IMR-90 (cell line): ENCODE data around the gene CD1D. TPM values are rescaled to one million over a fixed set of nuclear protein-coding genes. Genes with fewer than 3 reads are reported as not detected.

Source experiments
- ATAC-seq: fragments of 200-7000 bp; cut with Tn5 transposase; 2 replicates; pipeline ENCODE4 v1.9.1; 2020; ENCODE audit warnings: low read depth, mild to moderate bottlenecking, moderate library complexity
- BruUV-seq: library from RNA; stranded (reverse); fragments of 400-500 nt; replicated peaks from 2 replicates; lab custom pipeline; 2021; lab: Mats Ljungman, UMichigan
- CTCF ChIA-PET: fragments of 300-600 bp; formaldehyde crosslinking; extraction: SDS; loops from one replicate; lab custom pipeline; 2021; ENCODE audit warnings: antibody characterized with exemption; lab: Yijun Ruan, JAX
- POLR2A ChIA-PET: fragments of 300-600 bp; sonication (Branson Sonifier 250); formaldehyde crosslinking; loops from one replicate; lab custom pipeline; 2022; ENCODE audit warnings: antibody characterized with exemption; ENCODE audit not compliant: unreplicated experiment; lab: Charles Lee
- DNase-seq: peaks from one replicate; pipeline ENCODE4 v3.0.0; 2013
- H2AFZ ChIP-seq: replicated peaks from 2 replicates; pipeline ENCODE3; 2013; ENCODE audit warnings: low read length, mild to moderate bottlenecking; ENCODE audit not compliant: poor library complexity
- H2AK5ac ChIP-seq: 2 replicates; pipeline ENCODE4 v1.6.1; 2013; ENCODE audit warnings: low read depth, low read length, inconsistent platforms
- H2AK9ac ChIP-seq: replicated peaks from 2 replicates; pipeline ENCODE3; 2013; ENCODE audit warnings: mild to moderate bottlenecking, low read depth, low read length, moderate library complexity; ENCODE audit not compliant: poor library complexity
- H2BK120ac ChIP-seq: 2 replicates; pipeline ENCODE4 v1.6.1; 2013; ENCODE audit warnings: low read depth, low read length, inconsistent platforms
- H2BK15ac ChIP-seq: 3 replicates; pipeline ENCODE4 v1.6.1; 2013; ENCODE audit warnings: low read depth, low read length, inconsistent platforms
- H2BK20ac ChIP-seq: 2 replicates; pipeline ENCODE4 v1.6.1; 2013; ENCODE audit warnings: low read depth, mild to moderate bottlenecking, inconsistent platforms, low read length, moderate library complexity
- H2BK5ac ChIP-seq: 2 replicates; pipeline ENCODE4 v1.6.1; 2013; ENCODE audit warnings: mild to moderate bottlenecking, low read depth, low read length, inconsistent platforms; ENCODE audit not compliant: poor library complexity, severe bottlenecking
- H3K14ac ChIP-seq: replicated peaks from 2 replicates; pipeline ENCODE4 v1.6.1; 2013; ENCODE audit warnings: low read depth, low read length, inconsistent platforms
- H3K18ac ChIP-seq: 2 replicates; pipeline ENCODE4 v1.6.1; 2013; ENCODE audit warnings: low read depth, low read length, control low read depth
- H3K23ac ChIP-seq: 2 replicates; pipeline ENCODE4 v1.6.1; 2013; ENCODE audit warnings: low read depth, low read length, inconsistent platforms
- H3K27ac ChIP-seq: 2 replicates; pipeline ENCODE4 v1.5.1; 2013; ENCODE audit warnings: mild to moderate bottlenecking, control low read depth, low read length; ENCODE audit not compliant: insufficient read depth
- H3K27me3 ChIP-seq: 2 replicates; pipeline ENCODE4 v1.6.1; 2013; ENCODE audit warnings: low read length; ENCODE audit not compliant: control insufficient read depth, insufficient read depth
- H3K36me3 ChIP-seq: 2 replicates; pipeline ENCODE4 v1.6.1; 2013; ENCODE audit warnings: low read length, mixed read lengths; ENCODE audit not compliant: control insufficient read depth, insufficient read depth
- H3K4ac ChIP-seq: 2 replicates; pipeline ENCODE4 v1.6.1; 2013; ENCODE audit warnings: low read depth, low read length, inconsistent platforms
- H3K4me1 ChIP-seq: 2 replicates; pipeline ENCODE4 v1.6.1; 2013; ENCODE audit warnings: low read length, mixed read lengths; ENCODE audit not compliant: control insufficient read depth, insufficient read depth
- H3K4me2 ChIP-seq: 2 replicates; pipeline ENCODE4 v1.6.1; 2013; ENCODE audit warnings: low read depth, mild to moderate bottlenecking, control low read depth, low read length, moderate library complexity
- H3K4me3 ChIP-seq: 2 replicates; pipeline ENCODE4 v1.5.1; 2013; ENCODE audit warnings: low read depth, mild to moderate bottlenecking, control low read depth, low read length, moderate library complexity; ENCODE audit not compliant: insufficient read depth
- H3K56ac ChIP-seq: 2 replicates; pipeline ENCODE4 v1.6.1; 2013; ENCODE audit warnings: low read length, inconsistent platforms; ENCODE audit not compliant: insufficient read depth; ENCODE audit errors: extremely low read depth
- H3K79me1 ChIP-seq, 2 experiments: 2 replicates each; pipeline ENCODE4 v1.6.1; 2013; ENCODE audit warnings: low read length in 2 of 2, inconsistent platforms in 1 of 2, low read depth in 1 of 2
- H3K9ac ChIP-seq: 2 replicates; pipeline ENCODE4 v1.6.1; 2013; ENCODE audit warnings: low read depth, low read length, control low read depth
- H3K9me1 ChIP-seq: 2 replicates; pipeline ENCODE4 v1.6.1; 2013; ENCODE audit warnings: low read length, inconsistent platforms; ENCODE audit not compliant: insufficient read depth
- H3K9me3 ChIP-seq: 2 replicates; pipeline ENCODE4 v1.6.1; 2013; ENCODE audit warnings: low read length; ENCODE audit not compliant: control insufficient read depth, insufficient read depth
- H4K20me1 ChIP-seq: 2 replicates; pipeline ENCODE4 v1.6.1; 2013; ENCODE audit warnings: low read length, inconsistent platforms; ENCODE audit not compliant: insufficient read depth
- H4K5ac ChIP-seq: 2 replicates; pipeline ENCODE4 v1.6.1; 2013; ENCODE audit warnings: mild to moderate bottlenecking, low read depth, low read length, control low read depth
- H4K8ac ChIP-seq, 2 experiments: 2 replicates each; pipeline ENCODE4 v1.6.1; 2013; ENCODE audit warnings: low read depth in 2 of 2, low read length in 2 of 2, control low read depth in 1 of 2, inconsistent platforms in 1 of 2
- H4K91ac ChIP-seq: 2 replicates; pipeline ENCODE4 v1.6.1; 2013; ENCODE audit warnings: low read depth, low read length, inconsistent platforms; ENCODE audit not compliant: insufficient read depth
- BHLHE40 ChIP-seq: fragments of 150-350 bp; IDR thresholded peaks from 2 replicates; pipeline ENCODE4 v1.6.1; 2016; ENCODE audit warnings: mild to moderate bottlenecking, low read depth, low read length
- CEBPB ChIP-seq: IDR thresholded peaks from 2 replicates; pipeline ENCODE4 v1.6.1; 2012; ENCODE audit warnings: low read depth, low read length, improper control_type of control experiment
- CHD1 ChIP-seq: IDR thresholded peaks from 2 replicates; pipeline ENCODE4 v1.6.1; 2012; ENCODE audit warnings: low read depth, low read length, improper control_type of control experiment
- CTCF ChIP-seq: conservative IDR thresholded peaks from 2 replicates; pipeline ENCODE4 v1.5.1; 2012; ENCODE audit warnings: mild to moderate bottlenecking, low read depth, low read length, improper control_type of control experiment
- FOS ChIP-seq: fragments of 150-350 bp; IDR thresholded peaks from 2 replicates; pipeline ENCODE4 v1.6.1; 2016; ENCODE audit warnings: low read depth, low read length
- MAFK ChIP-seq: IDR thresholded peaks from 2 replicates; pipeline ENCODE4 v1.6.1; 2012; ENCODE audit warnings: low read depth, low read length, improper control_type of control experiment
- MXI1 ChIP-seq: IDR thresholded peaks from 2 replicates; pipeline ENCODE4 v1.6.1; 2012; ENCODE audit warnings: low read depth, mild to moderate bottlenecking, low read length, moderate library complexity, borderline replicate concordance
- POLR2A ChIP-seq: IDR thresholded peaks from 2 replicates; pipeline ENCODE4 v1.6.1; 2012; ENCODE audit warnings: mild to moderate bottlenecking, low read depth, low read length
- RAD21 ChIP-seq: IDR thresholded peaks from 2 replicates; pipeline ENCODE4 v1.6.1; 2012; ENCODE audit warnings: low read length, improper control_type of control experiment
- RCOR1 ChIP-seq: IDR thresholded peaks from 2 replicates; pipeline ENCODE4 v1.6.1; 2012; ENCODE audit warnings: mild to moderate bottlenecking, low read length, improper control_type of control experiment; ENCODE audit not compliant: insufficient replicate concordance
- RFX5 ChIP-seq: IDR thresholded peaks from 2 replicates; pipeline ENCODE4 v1.8.0; 2012; ENCODE audit warnings: low read depth, mild to moderate bottlenecking, low read length, moderate library complexity
- SMC3 ChIP-seq: fragments of 150-350 bp; IDR thresholded peaks from 2 replicates; pipeline ENCODE4 v1.6.1; 2016; ENCODE audit warnings: low read depth, mild to moderate bottlenecking, antibody characterized with exemption, low read length, moderate library complexity
- USF2 ChIP-seq: fragments of 150-350 bp; IDR thresholded peaks from 2 replicates; pipeline ENCODE4 v1.6.1; 2017; ENCODE audit warnings: mild to moderate bottlenecking, antibody characterized with exemption, low read length, low read depth
- WGBS, 2 experiments: methylation state at CpG; one replicate each; pipeline versions ENCODE4 v1.1.5 to v1.1.7; 2013; ENCODE audit warnings: missing lambda C conversion rate in 2 of 2; ENCODE audit not compliant: insufficient read length in 1 of 2; ENCODE audit errors: extremely low coverage in 2 of 2; 5-methylcytosine and 5-hydroxymethylcytosine counted together
- dilution Hi-C: fragments of 300-500 bp; cut with HindIII; formaldehyde crosslinking; loops from one replicate; pipeline ENCODE4 v1.14.3; 2018; ENCODE audit warnings: low sequenced_read_pairs; ENCODE audit not compliant: unreplicated experiment
- in situ Hi-C: fragments of 300-500 bp; cut with MboI; formaldehyde crosslinking; loops from 3 replicates; pipeline ENCODE4 v1.14.3; 2019; ENCODE audit warnings: low sequenced_read_pairs, inconsistent platforms, mixed read lengths
- intact Hi-C: fragments of 100-400 bp; cut with micrococcal nuclease; formaldehyde crosslinking; loops from 2 replicates; pipeline ENCODE4 v1.10.0; 2022
- polyA plus RNA-seq, 3 experiments: library from polyadenylated mRNA; depleted of rRNA; stranded (reverse); fragments of >200 nt; gene quantifications; 2 replicates each; pipeline ENCODE4 v1.2.3, GENCODE V29; 2012; ENCODE audit warnings: low replicate concordance in 1 of 3
- total RNA-seq: library from RNA; depleted of rRNA; stranded (reverse); fragments of >200 nt; gene quantifications from 2 replicates; pipeline ENCODE4 v1.2.3, GENCODE V29; 2012

The CD1D gene
- total and polyA plus RNA-seq, 2 of the 4 experiments (the other 2 are of a cell fraction) = not detected

DNA sequence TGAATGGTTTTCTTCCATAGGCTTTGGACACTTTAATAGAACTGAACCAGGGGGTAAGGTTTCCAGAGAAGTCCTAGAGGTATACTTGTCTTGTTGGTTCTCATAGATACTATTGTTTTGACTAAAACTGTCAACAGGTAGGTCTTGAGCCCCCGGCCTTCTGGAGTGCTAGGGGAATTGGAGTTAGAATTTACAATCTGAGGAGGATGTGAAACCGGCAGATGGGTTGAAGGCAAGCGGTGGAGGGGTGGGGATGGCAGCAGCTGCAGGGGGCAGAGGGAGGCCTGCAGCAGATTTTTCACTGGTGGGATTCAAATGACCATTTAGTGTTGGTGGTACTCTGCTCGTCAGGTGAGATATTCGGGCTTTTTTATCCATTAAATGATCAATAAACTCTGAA lies 4.3 kb upstream of the CD1D start:
- no peaks in the 10 kb centered on the region for H3K36me3 ChIP-seq
- H3K9me3 ChIP-seq = no peaks in the 10 kb centered on the region
- no peak overlapping the region for H4K8ac ChIP-seq
- no peak overlapping the region for H4K5ac ChIP-seq
- no peak overlapping the region for H2BK120ac ChIP-seq
- H4K20me1 ChIP-seq = no peaks in the 10 kb centered on the region
- H2AK9ac ChIP-seq = no peak overlapping the region
- no peak overlapping the region for H4K91ac ChIP-seq
- H2AFZ ChIP-seq = no peak overlapping the region
- ATAC-seq (no peak), DNase-seq (no peak)
- no peak overlapping the region for H3K14ac ChIP-seq
- TF ChIP-seq CHD1 (no peak), BHLHE40 (no peak), RFX5 (no peak), SMC3 (no peak), MAFK (no peak), RAD21 (no peak), CEBPB (no peak), MXI1 (no peak), CTCF (no peak), POLR2A (no peak), RCOR1 (no peak), USF2 (no peak), FOS (no peak)
- no peak overlapping the region for H3K27ac ChIP-seq
- H2BK15ac ChIP-seq = no peak overlapping the region
- dilution Hi-C loops = no loop called here
- H2BK5ac ChIP-seq = no peak overlapping the region
- H3K23ac ChIP-seq = no peak overlapping the region
- H3K79me1 ChIP-seq = no peaks in the 10 kb centered on the region
- no peak overlapping the region for H3K4me2 ChIP-seq
- H2AK5ac ChIP-seq = no peak overlapping the region
- intact Hi-C loops = no loop called here
- no peak overlapping the region for H3K4me3 ChIP-seq
- H3K9me1 ChIP-seq = no peaks in the 10 kb centered on the region
- no peak overlapping the region for H3K56ac ChIP-seq
- H3K27me3 ChIP-seq = peaks cover 42% of the 10 kb centered on the region
- POLR2A ChIA-PET = no interaction called here
- in situ Hi-C loops = no loop called here
- no peak overlapping the region for H3K18ac ChIP-seq
- no peaks in the 10 kb centered on the region for H3K4me1 ChIP-seq
- no peak overlapping the region for H3K9ac ChIP-seq
- BruUV-seq = no TSS peak
- CTCF ChIA-PET = no interaction called here
- no peak overlapping the region for H2BK20ac ChIP-seq
- no peak overlapping the region for H3K4ac ChIP-seq
- WGBS, 2 experiments = 75% methylated on average over 1 of the region's 5 CpGs; no CpG with 5 or more reads in 1 of the 2 experiments
